Natural killer cell (primary cell): Measurements from ENCODE around the gene VEPH1. TPM values are rescaled to one million over a fixed set of nuclear protein-coding genes. Genes with fewer than 3 reads are reported as not detected.

Experiments
- ATAC-seq, 3 donors: fragments of 150-1000 bp in 2 of 3; fragments of 200-7000 bp in 1 of 3; cut with Tn5 transposase; 1 replicate in 1 of 3; 2 replicates in 2 of 3; pipeline ENCODE4 v1.10.0; 2021; ENCODE audit warnings: mild to moderate bottlenecking in 2 of 3, moderate library complexity in 2 of 3
- DNase-seq, 2 donors: peaks; one replicate each; pipeline versions ENCODE4 v3.0.0 to v3.0.0-alpha.2; 2013 to 2021; ENCODE audit warnings: mixed read lengths in 1 of 2
- H3K27ac ChIP-seq: one replicate; pipeline ENCODE4 v1.5.1; 2013; ENCODE audit warnings: mild to moderate bottlenecking, low read length
- H3K27me3 ChIP-seq: one replicate; pipeline ENCODE4 v1.6.1; 2013; ENCODE audit warnings: low read length; ENCODE audit not compliant: control insufficient read depth, insufficient read depth
- H3K36me3 ChIP-seq: one replicate; pipeline ENCODE4 v1.6.1; 2013; ENCODE audit warnings: low read length; ENCODE audit not compliant: control insufficient read depth, insufficient read depth
- H3K4me1 ChIP-seq: one replicate; pipeline ENCODE4 v1.6.1; 2013; ENCODE audit warnings: low read length; ENCODE audit not compliant: control insufficient read depth, insufficient read depth
- H3K4me3 ChIP-seq: one replicate; pipeline ENCODE4 v1.5.1; 2013; ENCODE audit warnings: low read length
- H3K9me3 ChIP-seq: one replicate; pipeline ENCODE4 v1.6.1; 2013; ENCODE audit warnings: low read length; ENCODE audit not compliant: control insufficient read depth, insufficient read depth
- H3K27ac Mint-ChIP-seq, 2 donors: one replicate each; pipeline ENCODE4 v1.8.0; 2022; ENCODE audit warnings: mild to moderate bottlenecking in 2 of 2, mixed read lengths in 2 of 2, moderate library complexity in 1 of 2
- H3K27me3 Mint-ChIP-seq, 2 donors: one replicate each; pipeline ENCODE4 v1.8.0; 2022; ENCODE audit warnings: low read depth in 2 of 2, mixed read lengths in 2 of 2
- H3K36me3 Mint-ChIP-seq: one replicate; pipeline ENCODE4 v1.8.0; 2022; ENCODE audit warnings: mixed read lengths
- H3K4me1 Mint-ChIP-seq, 2 donors: one replicate each; pipeline ENCODE4 v1.8.0; 2022; ENCODE audit warnings: mixed read lengths in 2 of 2
- H3K4me3 Mint-ChIP-seq: one replicate; pipeline ENCODE4 v1.8.0; 2022; ENCODE audit warnings: mild to moderate bottlenecking, moderate library complexity, mixed read lengths
- H3K9me3 Mint-ChIP-seq, 2 donors: one replicate each; pipeline ENCODE4 v1.8.0; 2022; ENCODE audit warnings: mixed read lengths in 2 of 2
- WGBS: methylation state at CpG from one replicate; pipeline ENCODE4 v1.1.7; 2013; ENCODE audit warnings: missing lambda C conversion rate; ENCODE audit not compliant: insufficient coverage; 5-methylcytosine and 5-hydroxymethylcytosine counted together
- intact Hi-C: fragments of 100-400 bp; cut with micrococcal nuclease; formaldehyde crosslinking; loops from one replicate; pipeline ENCODE4 v1.14.2; 2022
- total RNA-seq, 4 donors: library from RNA; stranded (reverse); fragments of 120-200 nt in 1 of 4; gene quantifications; one replicate each; pipeline versions ENCODE4 v1.2.3 to v1.2.4, GENCODE V29; 2013 to 2022
- TF ChIP-seq, protein P1 (sequence below): fragments of 200-600 bp; IDR thresholded peaks from one replicate; pipeline ENCODE4 v1.8.0; 2022; ENCODE audit warnings: antibody characterized with exemption

The VEPH1 gene
- total RNA-seq, 3 donors from 2014 or later (not counting 1 experiment from before 2014, with no cell fraction given), result 0.41 to 1.3 (median 0.60) TPM

GRCh38 chr3:157373783-157374182 lies 129.4 kb downstream of the VEPH1 start:
- TF ChIP-seq, protein P1, sequence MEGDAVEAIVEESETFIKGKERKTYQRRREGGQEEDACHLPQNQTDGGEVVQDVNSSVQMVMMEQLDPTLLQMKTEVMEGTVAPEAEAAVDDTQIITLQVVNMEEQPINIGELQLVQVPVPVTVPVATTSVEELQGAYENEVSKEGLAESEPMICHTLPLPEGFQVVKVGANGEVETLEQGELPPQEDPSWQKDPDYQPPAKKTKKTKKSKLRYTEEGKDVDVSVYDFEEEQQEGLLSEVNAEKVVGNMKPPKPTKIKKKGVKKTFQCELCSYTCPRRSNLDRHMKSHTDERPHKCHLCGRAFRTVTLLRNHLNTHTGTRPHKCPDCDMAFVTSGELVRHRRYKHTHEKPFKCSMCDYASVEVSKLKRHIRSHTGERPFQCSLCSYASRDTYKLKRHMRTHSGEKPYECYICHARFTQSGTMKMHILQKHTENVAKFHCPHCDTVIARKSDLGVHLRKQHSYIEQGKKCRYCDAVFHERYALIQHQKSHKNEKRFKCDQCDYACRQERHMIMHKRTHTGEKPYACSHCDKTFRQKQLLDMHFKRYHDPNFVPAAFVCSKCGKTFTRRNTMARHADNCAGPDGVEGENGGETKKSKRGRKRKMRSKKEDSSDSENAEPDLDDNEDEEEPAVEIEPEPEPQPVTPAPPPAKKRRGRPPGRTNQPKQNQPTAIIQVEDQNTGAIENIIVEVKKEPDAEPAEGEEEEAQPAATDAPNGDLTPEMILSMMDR, result no peak
- DNase-seq, result no peak
- WGBS, result 92% methylated on average over 6 of the region's 6 CpGs
- H3K27me3 ChIP-seq, result no peaks in the 10 kb centered on the region
- H3K9me3 ChIP-seq, result no peaks in the 10 kb centered on the region
- H3K4me1 Mint-ChIP-seq, result no peaks in the 10 kb centered on the region
- no peaks in the 10 kb centered on the region for H3K36me3 ChIP-seq
- H3K4me1 ChIP-seq, result no peaks in the 10 kb centered on the region
- no peaks in the 10 kb centered on the region for H3K36me3 Mint-ChIP-seq
- H3K4me3 Mint-ChIP-seq, result no peak overlapping the region
- no peaks in the 10 kb centered on the region for H3K27me3 Mint-ChIP-seq
- H3K4me3 ChIP-seq, result no peak overlapping the region
- intact Hi-C loops, result no loop called here
- no peak overlapping the region for H3K27ac ChIP-seq
- ATAC-seq, result no peak
- H3K9me3 Mint-ChIP-seq, result peaks cover 1 to 2% of the 10 kb centered on the region in 2 donors
- H3K27ac Mint-ChIP-seq, result no peak overlapping the region

DNA sequence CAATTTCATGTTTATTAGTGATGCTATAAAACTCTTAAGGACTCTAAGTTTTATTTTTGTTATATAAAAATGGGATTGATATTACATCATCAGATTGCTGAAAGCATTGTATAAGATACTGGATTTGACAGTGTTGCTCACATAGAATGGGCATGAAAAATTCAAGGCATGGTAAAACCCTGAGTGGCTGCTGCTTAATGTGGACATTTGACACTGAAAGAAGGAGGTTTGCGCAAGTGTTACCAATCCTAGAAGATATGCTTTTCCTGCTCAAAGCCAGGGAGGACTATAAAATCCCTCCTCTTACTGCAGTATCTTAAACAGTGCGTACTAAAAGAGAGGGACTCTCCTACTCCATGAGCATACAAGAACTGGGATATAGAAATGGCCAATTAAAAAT lies 132.3 kb downstream of the VEPH1 start:
- no peak overlapping the region for H3K4me3 ChIP-seq
- Mint-ChIP-seq H3K9me3 (peaks cover 0 to 4% of the 10 kb centered on the region in 2 donors), H3K27me3 (no peaks in the 10 kb centered on the region), H3K4me1 (no peaks in the 10 kb centered on the region), H3K36me3 (no peaks in the 10 kb centered on the region), H3K27ac (no peak overlapping the region), H3K4me3 (no peak overlapping the region)
- H3K27ac ChIP-seq, result no peak overlapping the region
- no CpG with 5 or more reads among the region's 2 CpGs for WGBS
- DNase-seq (no peak), ATAC-seq (no peak)
- H3K9me3 ChIP-seq, result no peaks in the 10 kb centered on the region
- TF ChIP-seq, protein P1, result no peak
- H3K36me3 ChIP-seq, result no peaks in the 10 kb centered on the region
- H3K4me1 ChIP-seq, result no peaks in the 10 kb centered on the region
- no peaks in the 10 kb centered on the region for H3K27me3 ChIP-seq
- intact Hi-C loops, result no loop called here

DNA sequence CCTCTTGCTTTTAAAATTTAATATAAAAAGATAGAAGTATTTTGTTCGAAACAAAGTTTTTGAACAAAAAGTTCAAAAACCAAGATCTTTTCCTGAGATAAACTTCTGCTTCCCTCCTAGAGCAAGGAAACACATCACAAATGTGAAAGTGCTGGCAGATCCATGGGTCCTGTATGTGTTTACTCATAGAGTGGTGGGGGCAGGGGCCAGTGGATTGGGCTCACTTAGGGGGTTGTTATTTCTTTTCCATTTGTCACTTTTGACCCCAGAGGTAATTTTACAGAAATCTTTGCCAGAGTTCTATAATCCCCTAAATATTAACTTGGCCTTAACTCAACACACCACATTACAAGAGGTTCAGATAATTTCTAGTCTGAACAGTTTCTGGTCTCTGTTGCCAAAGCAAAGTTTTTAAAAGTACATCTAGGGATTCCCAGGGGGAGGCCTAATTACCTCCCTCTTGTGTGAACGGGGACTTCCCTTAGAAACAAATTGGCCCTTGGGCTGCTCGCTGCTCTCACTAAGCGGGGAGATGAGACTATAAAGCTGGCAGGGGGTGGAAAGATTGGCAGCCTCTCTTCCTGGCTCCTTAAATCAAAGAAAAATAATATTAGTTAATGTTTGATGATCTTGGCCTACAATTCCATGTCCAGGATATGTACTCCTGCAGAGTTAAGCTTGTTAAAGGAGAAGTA lies 133.3 kb downstream of the VEPH1 start:
- Histone ChIP-seq H3K4me1 (no peaks in the 10 kb centered on the region), H3K4me3 (no peak overlapping the region), H3K9me3 (no peaks in the 10 kb centered on the region), H3K36me3 (no peaks in the 10 kb centered on the region), H3K27me3 (no peaks in the 10 kb centered on the region), H3K27ac (no peak overlapping the region)
- Mint-ChIP-seq H3K4me3 (no peak overlapping the region), H3K27ac (no peak overlapping the region), H3K9me3 (peaks cover 0 to 4% of the 10 kb centered on the region in 2 donors), H3K4me1 (no peaks in the 10 kb centered on the region), H3K36me3 (no peaks in the 10 kb centered on the region), H3K27me3 (no peaks in the 10 kb centered on the region)
- ATAC-seq (no peak), DNase-seq (no peak)
- intact Hi-C loops, result no loop called here
- WGBS, result 40% methylated on average over 2 of the region's 4 CpGs
- TF ChIP-seq, protein P1, result no peak

GRCh38 chr3:157368171-157368570 lies 135.0 kb downstream of the VEPH1 start:
- intact Hi-C loops, result no loop called here
- no peak for ATAC-seq
- no peaks in the 10 kb centered on the region for H3K4me1 Mint-ChIP-seq
- Histone ChIP-seq H3K36me3 (no peaks in the 10 kb centered on the region), H3K4me1 (no peaks in the 10 kb centered on the region), H3K4me3 (no peak overlapping the region), H3K9me3 (no peaks in the 10 kb centered on the region), H3K27me3 (no peaks in the 10 kb centered on the region), H3K27ac (no peak overlapping the region)
- TF ChIP-seq, protein P1, result no peak
- H3K27me3 Mint-ChIP-seq, result no peaks in the 10 kb centered on the region
- no peak overlapping the region for H3K4me3 Mint-ChIP-seq
- peaks cover 0 to 4% of the 10 kb centered on the region in 2 donors for H3K9me3 Mint-ChIP-seq
- DNase-seq, result no peak
- 89% methylated on average over 3 of the region's 3 CpGs for WGBS
- H3K27ac Mint-ChIP-seq, result no peak overlapping the region
- no peaks in the 10 kb centered on the region for H3K36me3 Mint-ChIP-seq
